HepG2 (cell line): Measurements from ENCODE around the gene AQP5. TPM values are rescaled to one million over a fixed set of nuclear protein-coding genes. Genes with fewer than 3 reads are reported as not detected.

ENCODE experiments used
- ATAC-seq: fragments of 200-7000 bp; cut with Tn5 transposase; 3 replicates; pipeline ENCODE4 v1.9.1; 2020; ENCODE audit warnings: mild to moderate bottlenecking, moderate library complexity
- BruUV-seq: library from RNA; stranded (reverse); fragments of 400-500 nt; replicated peaks from 2 replicates; lab custom pipeline; 2021; lab: Mats Ljungman, UMichigan
- CTCF ChIA-PET: fragments of 300-600 bp; formaldehyde crosslinking; extraction: SDS; loops from one replicate; lab custom pipeline; 2021; ENCODE audit warnings: low total read pairs, inconsistent platforms, low intra/inter-chr PET ratio; lab: Yijun Ruan, JAX
- POLR2A ChIA-PET: fragments of 350-600 bp; sonication (Branson Sonifier 250); formaldehyde crosslinking; loops from one replicate; lab custom pipeline; 2020; ENCODE audit warnings: antibody characterized with exemption, inconsistent platforms; lab: Yijun Ruan, JAX
- DNase-seq: peaks from one replicate; pipeline ENCODE4 v3.0.0-alpha.2; 2015; ENCODE audit warnings: low spot score
- FAIRE-seq: peaks from 3 replicates; lab custom pipeline; 2011; peaks lifted over from hg19 to GRCh38; lab: Jason Lieb, UNC
- H2AFZ ChIP-seq: one replicate; pipeline ENCODE4 v1.6.1; 2011; ENCODE audit warnings: low read length, inconsistent platforms
- H3K27ac ChIP-seq: fragments of 300-600 bp; 3 replicates; pipeline ENCODE4 v1.8.0; 2011; ENCODE audit warnings: mixed run types, mild to moderate bottlenecking, mixed read lengths, low read length, inconsistent platforms; ENCODE audit not compliant: insufficient read depth; ENCODE audit errors: extremely low read length
- H3K27me3 ChIP-seq, 2 experiments: fragments of 200-600 bp in 1 of 2; 2 replicates in 1 of 2; 3 replicates in 1 of 2; pipeline versions ENCODE4 v1.6.0 to v1.8.0; 2011; ENCODE audit warnings: low read length in 2 of 2, mild to moderate bottlenecking in 2 of 2, moderate library complexity in 2 of 2, inconsistent platforms in 1 of 2; ENCODE audit not compliant: insufficient read depth in 2 of 2, control insufficient read depth in 1 of 2
- H3K36me3 ChIP-seq, 2 experiments: fragments of 200-600 bp in 1 of 2; replicated peaks in 1 of 2; 2 replicates in 1 of 2; 3 replicates in 1 of 2; pipeline versions ENCODE4 v1.5.1 to v1.8.0; 2011; ENCODE audit warnings: low read length in 2 of 2, inconsistent platforms in 1 of 2; ENCODE audit not compliant: insufficient read depth in 2 of 2, control insufficient read depth in 1 of 2
- H3K4me1 ChIP-seq: 2 replicates; pipeline ENCODE4 v1.5.1; 2012; ENCODE audit warnings: low read length, inconsistent platforms; ENCODE audit not compliant: insufficient read depth
- H3K4me2 ChIP-seq: 2 replicates; pipeline ENCODE4 v1.6.0; 2011; ENCODE audit warnings: low read depth, low read length, inconsistent platforms
- H3K4me3 ChIP-seq, 3 experiments: fragments of 200-600 bp in 1 of 3; sonication (generic), shearing (Covaris generic) in 1 of 3; replicated peaks in 1 of 3; 2 replicates each; pipeline ENCODE4 v1.5.1; 2011 to 2016; ENCODE audit warnings: low read length in 3 of 3, inconsistent platforms in 2 of 3, low read depth in 2 of 3, mild to moderate bottlenecking in 2 of 3, control low read depth in 1 of 3, mixed read lengths in 1 of 3; ENCODE audit not compliant: insufficient read depth in 1 of 3
- H3K79me2 ChIP-seq: one replicate; pipeline ENCODE4 v1.6.1; 2011; ENCODE audit warnings: low read length, inconsistent platforms; ENCODE audit not compliant: insufficient read depth
- H3K9ac ChIP-seq: 2 replicates; pipeline ENCODE4 v1.6.0; 2011; ENCODE audit warnings: mild to moderate bottlenecking, low read depth, low read length, inconsistent platforms; ENCODE audit not compliant: insufficient read depth
- H3K9me3 ChIP-seq: 2 replicates; pipeline ENCODE4 v1.5.1; 2012; ENCODE audit warnings: mild to moderate bottlenecking, low read length
- H4K20me1 ChIP-seq: 2 replicates; pipeline ENCODE4 v1.6.0; 2011; ENCODE audit warnings: inconsistent platforms, mild to moderate bottlenecking, low read length, moderate library complexity; ENCODE audit not compliant: insufficient read depth
- WGBS: methylation state at CpG from one replicate; pipeline ENCODE4 v1.1.6; 2017; ENCODE audit warnings: low lambda C conversion rate; 5-methylcytosine and 5-hydroxymethylcytosine counted together
- in situ Hi-C: cut with HindIII; loops from 2 replicates; pipeline ENCODE4 v1.10.0; 2017; ENCODE audit warnings: low pct_unique_long_range_greater_than_20kb; ENCODE audit not compliant: extremely low pct_ligation_motif_present
- intact Hi-C: fragments of 100-400 bp; cut with micrococcal nuclease; formaldehyde crosslinking; loops from one replicate; pipeline ENCODE4 v1.10.0; 2022; ENCODE audit not compliant: unreplicated experiment
- polyA plus RNA-seq, 8 experiments: library from polyadenylated mRNA; depleted of rRNA in 3 of 8; stranded (reverse) in 7 of 8; unstranded in 1 of 8; fragments of >200 nt; fragmentation: Illumina TruSeq in 4 of 8; extraction: Trizol in 4 of 8; gene quantifications; 2 replicates each; pipeline versions ENCODE4 v1.2.1 to v1.2.3, GENCODE V29; 2011 to 2016; ENCODE audit warnings: low read depth in 4 of 8, missing spikeins in 1 of 8, mixed read lengths in 1 of 8; ENCODE audit not compliant: insufficient read depth in 1 of 8
- total RNA-seq, 5 experiments: library from RNA; depleted of rRNA; stranded (reverse); fragments of >200 nt; fragmentation: Illumina TruSeq; extraction: Trizol; gene quantifications; 2 replicates each; pipeline ENCODE4 v1.2.3, GENCODE V29; 2016; ENCODE audit warnings: low read depth in 1 of 5
- TF ChIP-seq, protein P1 (sequence below): sonication (generic); formaldehyde crosslinking; IDR thresholded peaks from 2 replicates; pipeline ENCODE4 v1.4.0; 2020; ENCODE audit warnings: missing genetic modification reagents
- TF ChIP-seq, protein P2 (sequence below): sonication (generic); formaldehyde crosslinking; IDR thresholded peaks from 2 replicates; pipeline ENCODE4 v1.5.0; 2020; ENCODE audit warnings: missing genetic modification reagents

AQP5 gene
- total and polyA plus RNA-seq, 2 of the 13 experiments (the other 11 are each of a cell fraction or from before 2014, with no cell fraction given): not detected

DNA sequence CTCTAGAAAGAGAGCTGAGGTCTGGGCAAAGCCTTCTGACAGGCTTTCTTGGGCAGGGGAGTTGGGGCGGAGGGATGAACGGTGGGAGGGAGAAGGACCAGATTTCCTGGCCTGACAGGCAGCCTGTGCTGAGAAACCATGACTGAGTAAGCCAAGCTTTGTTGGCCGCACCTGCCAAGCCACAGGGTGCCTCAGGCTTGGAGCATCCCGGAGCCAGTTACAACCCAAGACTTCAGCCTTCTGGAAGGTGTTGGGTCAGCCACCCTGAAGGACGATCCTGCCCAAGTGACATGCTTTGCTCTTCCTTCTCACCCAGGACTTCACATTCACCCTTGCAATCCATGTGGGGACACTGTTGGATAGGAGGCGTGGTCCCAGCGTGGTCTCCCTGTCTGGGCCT is 32.1 kb upstream of the AQP5 start:
- ATAC-seq (no peak), FAIRE-seq (no peak), DNase-seq (no peak)
- WGBS: 23% methylated on average over 2 of the region's 7 CpGs
- H3K4me3 ChIP-seq: no peak overlapping the region
- H3K27me3 ChIP-seq: peaks cover 0 to 4% of the 10 kb centered on the region in 2 experiments; a peak in 1 of 5 replicates
- H3K36me3 ChIP-seq: no peaks in the 10 kb centered on the region
- no peak overlapping the region for H3K4me2 ChIP-seq
- H3K9ac ChIP-seq: no peak overlapping the region
- ChIA-PET POLR2A (no interaction called here), CTCF (no interaction called here)
- H4K20me1 ChIP-seq: no peaks in the 10 kb centered on the region
- no TSS peak for BruUV-seq
- TF ChIP-seq, protein P1, sequence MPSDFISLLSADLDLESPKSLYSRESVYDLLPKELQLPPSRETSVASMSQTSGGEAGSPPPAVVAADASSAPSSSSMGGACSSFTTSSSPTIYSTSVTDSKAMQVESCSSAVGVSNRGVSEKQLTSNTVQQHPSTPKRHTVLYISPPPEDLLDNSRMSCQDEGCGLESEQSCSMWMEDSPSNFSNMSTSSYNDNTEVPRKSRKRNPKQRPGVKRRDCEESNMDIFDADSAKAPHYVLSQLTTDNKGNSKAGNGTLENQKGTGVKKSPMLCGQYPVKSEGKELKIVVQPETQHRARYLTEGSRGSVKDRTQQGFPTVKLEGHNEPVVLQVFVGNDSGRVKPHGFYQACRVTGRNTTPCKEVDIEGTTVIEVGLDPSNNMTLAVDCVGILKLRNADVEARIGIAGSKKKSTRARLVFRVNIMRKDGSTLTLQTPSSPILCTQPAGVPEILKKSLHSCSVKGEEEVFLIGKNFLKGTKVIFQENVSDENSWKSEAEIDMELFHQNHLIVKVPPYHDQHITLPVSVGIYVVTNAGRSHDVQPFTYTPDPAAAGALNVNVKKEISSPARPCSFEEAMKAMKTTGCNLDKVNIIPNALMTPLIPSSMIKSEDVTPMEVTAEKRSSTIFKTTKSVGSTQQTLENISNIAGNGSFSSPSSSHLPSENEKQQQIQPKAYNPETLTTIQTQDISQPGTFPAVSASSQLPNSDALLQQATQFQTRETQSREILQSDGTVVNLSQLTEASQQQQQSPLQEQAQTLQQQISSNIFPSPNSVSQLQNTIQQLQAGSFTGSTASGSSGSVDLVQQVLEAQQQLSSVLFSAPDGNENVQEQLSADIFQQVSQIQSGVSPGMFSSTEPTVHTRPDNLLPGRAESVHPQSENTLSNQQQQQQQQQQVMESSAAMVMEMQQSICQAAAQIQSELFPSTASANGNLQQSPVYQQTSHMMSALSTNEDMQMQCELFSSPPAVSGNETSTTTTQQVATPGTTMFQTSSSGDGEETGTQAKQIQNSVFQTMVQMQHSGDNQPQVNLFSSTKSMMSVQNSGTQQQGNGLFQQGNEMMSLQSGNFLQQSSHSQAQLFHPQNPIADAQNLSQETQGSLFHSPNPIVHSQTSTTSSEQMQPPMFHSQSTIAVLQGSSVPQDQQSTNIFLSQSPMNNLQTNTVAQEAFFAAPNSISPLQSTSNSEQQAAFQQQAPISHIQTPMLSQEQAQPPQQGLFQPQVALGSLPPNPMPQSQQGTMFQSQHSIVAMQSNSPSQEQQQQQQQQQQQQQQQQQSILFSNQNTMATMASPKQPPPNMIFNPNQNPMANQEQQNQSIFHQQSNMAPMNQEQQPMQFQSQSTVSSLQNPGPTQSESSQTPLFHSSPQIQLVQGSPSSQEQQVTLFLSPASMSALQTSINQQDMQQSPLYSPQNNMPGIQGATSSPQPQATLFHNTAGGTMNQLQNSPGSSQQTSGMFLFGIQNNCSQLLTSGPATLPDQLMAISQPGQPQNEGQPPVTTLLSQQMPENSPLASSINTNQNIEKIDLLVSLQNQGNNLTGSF (CRISPR knock-in tag): no peak
- TF ChIP-seq, protein P2, sequence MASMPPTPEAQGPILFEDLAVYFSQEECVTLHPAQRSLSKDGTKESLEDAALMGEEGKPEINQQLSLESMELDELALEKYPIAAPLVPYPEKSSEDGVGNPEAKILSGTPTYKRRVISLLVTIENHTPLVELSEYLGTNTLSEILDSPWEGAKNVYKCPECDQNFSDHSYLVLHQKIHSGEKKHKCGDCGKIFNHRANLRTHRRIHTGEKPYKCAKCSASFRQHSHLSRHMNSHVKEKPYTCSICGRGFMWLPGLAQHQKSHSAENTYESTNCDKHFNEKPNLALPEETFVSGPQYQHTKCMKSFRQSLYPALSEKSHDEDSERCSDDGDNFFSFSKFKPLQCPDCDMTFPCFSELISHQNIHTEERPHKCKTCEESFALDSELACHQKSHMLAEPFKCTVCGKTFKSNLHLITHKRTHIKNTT (CRISPR knock-in tag): no peak
- H3K9me3 ChIP-seq: no peaks in the 10 kb centered on the region
- H3K79me2 ChIP-seq: no peaks in the 10 kb centered on the region
- intact Hi-C loops (no loop called here), in situ Hi-C loops (no loop called here)
- H3K4me1 ChIP-seq: no peaks in the 10 kb centered on the region
- no peak overlapping the region for H3K27ac ChIP-seq
- H2AFZ ChIP-seq: no peak overlapping the region
